ENCODE measurements around the gene HOOK2.
"Not testable (repeated sequence)": the region's sequence is repeated elsewhere in the genome, so short reads cannot be mapped to it uniquely, and the experiment has no call there.

The HOOK2 gene

GRCh38 chr19:12720296-12720695 lies 55.1 kb downstream of the HOOK2 start:
- no peak for DNase-seq

- DNase-seq = no peak
Measured at GRCh38 chr19:12715929-12716328, 59.4 kb downstream of the HOOK2 start.

DNA sequence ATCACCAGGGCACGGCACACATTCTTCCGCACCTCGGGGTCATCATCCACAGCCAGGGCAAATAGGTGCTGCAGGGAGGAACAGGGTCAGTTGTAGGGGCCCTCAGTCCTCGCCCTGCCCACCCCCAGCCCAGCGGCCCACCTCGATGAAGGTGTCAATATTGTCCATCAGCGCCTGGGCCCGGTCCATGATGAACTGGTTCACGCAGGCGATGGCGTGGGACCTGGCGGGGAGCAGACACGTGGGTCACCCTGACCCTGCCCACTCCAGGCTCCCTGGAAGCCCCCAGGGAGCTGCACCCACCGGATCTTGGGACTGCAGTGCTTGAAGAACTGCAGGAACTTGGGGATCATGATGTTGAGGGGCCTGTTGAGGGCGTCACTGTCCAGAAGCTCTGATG lies 60.2 kb downstream of the HOOK2 start:
- no peak for DNase-seq

GRCh38 chr19:12713304-12713703 lies 62.0 kb downstream of the HOOK2 start:
- not testable (repeated sequence) for DNase-seq
